ENCODE measurements around the gene ALDH8A1.
"Not testable (repeated sequence)": the region's sequence is repeated elsewhere in the genome, so short reads cannot be mapped to it uniquely, and the experiment has no call there.

ALDH8A1 gene

DNA sequence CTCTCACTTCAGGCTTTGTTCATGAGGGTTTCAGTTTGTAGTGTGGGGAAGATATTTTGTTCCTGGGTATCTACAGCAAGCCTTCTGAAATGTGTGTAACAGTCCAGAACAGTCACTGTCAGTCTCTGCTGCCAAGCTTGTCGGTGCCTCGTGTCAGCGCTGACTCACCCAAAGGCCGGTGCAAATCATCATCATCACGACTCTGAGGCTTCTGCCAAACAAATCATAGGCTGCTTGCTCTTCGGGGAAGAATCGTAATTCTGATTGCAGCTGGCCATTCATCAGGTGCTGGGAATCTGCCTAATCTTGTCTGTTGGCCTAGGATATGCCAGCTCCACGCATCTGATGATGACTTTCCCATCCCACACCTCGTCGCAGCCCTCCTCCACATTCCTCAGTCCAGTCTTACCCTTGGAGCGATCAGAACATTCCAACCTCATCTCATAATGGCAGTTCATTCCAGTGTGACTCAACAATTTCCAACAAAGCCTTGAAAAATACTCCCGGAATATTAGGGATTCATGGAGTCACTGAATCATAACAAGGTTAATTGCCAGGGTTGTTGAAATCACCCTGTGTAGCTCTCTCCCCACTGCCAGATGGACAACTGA lies 40.9 kb downstream of the ALDH8A1 start:
- DNase-seq: no peak

DNA sequence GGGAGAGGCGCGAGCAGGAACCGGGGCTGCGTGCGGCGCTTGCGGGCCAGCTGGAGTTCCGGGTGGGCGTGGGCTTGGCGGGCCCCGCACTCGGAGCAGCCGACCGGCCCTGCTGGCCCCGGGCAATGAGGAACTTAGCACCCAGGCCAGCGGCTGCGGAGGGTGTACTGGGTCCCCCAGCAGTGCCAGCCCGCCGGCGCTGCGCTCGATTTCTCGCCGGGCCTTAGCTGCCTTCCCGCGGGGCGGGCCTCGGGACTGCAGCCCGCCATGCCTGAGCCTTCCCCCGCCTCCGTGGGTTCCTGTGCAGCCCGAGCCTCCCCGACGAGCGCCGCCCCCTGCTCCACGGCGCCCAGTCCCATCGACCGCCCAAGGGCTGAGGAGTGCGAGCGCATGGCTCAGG lies 45.2 kb downstream of the ALDH8A1 start:
- not testable (repeated sequence) for DNase-seq

DNA sequence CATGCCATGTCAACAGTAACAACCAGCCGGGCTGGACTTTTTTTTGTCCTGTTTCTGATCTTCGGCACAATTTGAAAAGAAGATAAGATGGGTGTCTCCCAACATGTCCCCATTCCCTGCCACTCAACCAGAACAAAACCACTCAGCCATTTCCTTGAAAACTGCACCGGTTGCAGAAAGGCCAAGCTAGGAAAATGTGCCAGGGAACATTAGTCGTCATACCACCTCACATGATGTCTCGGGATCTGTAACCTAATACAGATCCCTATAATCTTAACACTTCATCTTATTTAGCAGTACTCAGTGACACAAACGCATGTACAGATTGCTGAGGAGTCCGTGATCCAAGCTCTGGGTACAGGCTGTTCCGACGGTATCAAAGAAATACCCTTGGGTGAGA lies 46.5 kb downstream of the ALDH8A1 start:
- DNase-seq: no peak

DNA sequence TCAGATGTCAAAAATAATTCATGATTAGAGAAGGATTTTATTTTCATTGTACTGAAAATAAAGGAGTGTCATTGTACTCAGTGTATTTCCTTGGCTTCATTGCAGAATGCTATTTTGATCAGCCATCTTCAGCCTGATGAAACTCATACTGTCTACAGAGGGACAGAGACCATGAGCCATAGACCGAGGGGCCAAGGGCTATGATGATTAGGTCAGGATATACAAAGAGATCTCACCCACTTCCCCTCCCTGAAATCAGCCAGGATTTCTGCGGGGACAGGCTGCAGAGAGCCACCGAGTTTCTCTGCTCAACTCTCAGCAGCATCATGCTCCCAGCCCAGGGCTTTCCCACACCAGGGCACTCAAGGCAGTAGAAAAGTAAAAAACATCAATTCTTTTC lies 47.0 kb downstream of the ALDH8A1 start:
- no peak for DNase-seq

DNA sequence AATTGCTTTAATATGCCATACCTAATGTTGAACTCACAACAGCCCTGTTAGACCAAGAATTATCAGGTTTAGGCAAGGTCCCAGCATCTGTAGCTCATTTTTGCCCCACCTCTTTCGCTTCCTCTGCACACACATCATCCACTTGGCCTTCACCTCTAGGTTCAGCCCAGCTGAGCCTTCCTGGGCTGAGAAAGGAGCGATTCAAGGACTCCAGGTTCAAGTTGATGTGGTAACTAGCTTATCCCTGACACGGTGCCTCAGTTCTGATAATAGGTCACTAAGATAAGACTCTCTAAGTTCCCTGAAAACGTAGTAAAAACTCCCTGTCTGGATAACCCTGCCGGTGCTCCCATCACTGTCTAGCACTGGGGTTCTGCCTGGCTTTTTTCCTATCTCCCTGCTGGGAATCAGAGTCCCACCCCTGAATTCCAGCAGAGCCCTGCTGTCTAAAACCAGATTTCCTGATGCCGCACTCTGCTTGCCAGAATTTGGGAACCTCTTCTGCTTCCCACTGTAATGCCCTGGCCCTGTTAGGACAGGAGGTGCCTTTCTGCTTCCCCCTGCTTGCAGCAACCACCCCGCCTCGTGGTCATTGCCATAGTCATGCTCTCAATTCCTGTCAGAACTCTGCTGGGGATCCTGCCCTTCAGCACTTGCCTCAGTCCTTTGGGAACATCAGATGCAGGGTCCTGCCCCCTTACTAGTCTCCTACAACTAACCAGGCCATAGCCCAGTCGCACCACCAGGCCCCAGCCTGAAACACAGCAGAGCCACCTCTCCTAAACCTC lies 47.6 kb downstream of the ALDH8A1 start:
- DNase-seq: no peak

DNA sequence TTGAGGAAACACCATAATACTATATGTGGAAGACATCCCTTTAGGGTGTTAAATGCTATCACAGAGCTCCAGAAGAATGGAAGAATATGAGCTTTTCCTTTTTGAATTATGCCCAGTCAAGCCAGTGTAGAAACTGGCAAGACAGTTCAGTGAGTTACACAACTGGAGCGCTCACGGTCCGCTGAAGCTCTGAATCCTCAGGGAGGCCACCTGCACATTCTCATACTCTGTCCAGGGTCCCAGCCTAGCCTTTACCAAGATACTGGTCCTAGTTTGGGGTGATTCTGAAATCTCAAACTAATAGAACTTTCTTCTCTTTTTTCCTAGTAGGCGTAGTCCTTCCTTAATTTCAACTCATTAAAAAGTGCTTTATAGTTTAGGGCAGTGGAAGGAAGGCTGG lies 51.3 kb downstream of the ALDH8A1 start:
- no peak for DNase-seq

DNA sequence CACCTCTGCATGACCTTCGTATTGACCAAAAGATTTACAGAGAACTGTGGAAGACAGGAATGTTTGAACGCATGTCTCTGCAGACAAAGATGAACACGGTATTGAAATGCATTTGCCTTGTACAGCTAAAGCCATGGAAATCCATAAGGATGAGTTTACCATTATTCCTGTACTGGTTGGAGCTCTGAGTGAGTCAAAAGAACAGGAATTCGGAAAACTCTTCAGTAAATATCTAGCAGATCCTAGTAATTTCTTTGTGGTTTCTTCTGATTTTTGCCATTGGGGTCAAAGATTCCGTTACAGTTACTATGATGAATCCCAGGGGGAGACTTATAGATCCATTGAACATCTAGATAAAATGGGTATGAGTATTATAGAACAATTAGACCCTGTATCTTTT lies 51.7 kb downstream of the ALDH8A1 start:
- not testable (repeated sequence) for DNase-seq

DNA sequence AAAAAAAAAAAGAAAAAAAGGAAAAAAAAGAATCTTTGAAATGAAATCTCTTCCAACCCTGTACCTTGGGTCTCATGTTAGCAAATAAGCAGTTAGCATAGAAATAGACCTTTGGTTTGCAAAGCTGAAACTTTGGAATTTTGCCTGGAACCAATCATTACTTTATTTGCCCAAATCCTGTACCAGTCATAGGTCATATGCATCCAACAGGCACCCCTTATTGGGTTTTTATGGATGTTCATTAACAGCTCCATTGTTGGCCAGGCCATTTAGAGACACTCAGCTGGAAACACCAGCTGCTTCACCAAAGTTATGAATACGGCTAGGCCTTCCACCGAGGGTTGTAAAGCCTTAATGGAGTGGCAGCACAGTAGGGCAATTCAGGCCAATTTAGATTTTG lies 53.0 kb downstream of the ALDH8A1 start:
- DNase-seq: no peak

DNA sequence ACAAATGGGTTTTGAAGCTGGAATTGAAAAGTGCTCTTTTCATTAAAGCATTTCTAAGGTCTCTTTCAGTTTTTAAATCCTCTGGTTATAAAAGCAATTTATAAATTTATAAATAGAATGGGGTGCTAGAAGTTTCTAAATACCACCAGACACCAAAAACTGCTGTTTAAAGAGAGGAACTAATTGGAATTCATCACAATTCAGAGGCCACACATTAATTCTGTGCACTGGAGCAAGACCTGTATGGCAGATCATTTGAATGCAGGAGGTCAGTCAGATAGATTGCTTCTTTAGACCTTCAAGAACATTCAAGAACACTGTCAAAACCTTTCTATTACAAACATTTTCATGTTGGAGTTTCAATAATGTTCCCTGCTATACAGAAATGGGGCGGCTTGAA lies 55.1 kb downstream of the ALDH8A1 start:
- no peak for DNase-seq

DNA sequence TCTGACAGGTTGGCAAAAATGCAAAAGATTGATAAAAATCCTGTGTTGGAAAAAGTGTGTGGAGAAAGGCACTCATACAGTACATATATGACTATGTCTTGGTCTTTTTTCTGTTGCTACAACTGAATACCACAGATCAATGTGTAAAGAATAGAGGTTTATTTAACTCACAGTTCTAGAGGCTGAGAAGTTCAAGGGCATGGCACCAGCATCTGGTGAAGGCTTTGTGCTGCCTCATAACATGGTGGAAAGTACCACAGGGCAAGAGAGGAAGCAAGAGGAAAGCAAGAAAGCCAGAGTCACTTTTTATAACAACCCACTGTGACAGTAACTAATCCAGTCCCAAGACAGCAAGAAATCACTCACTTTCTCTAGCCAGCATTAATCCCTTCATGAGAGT lies 57.5 kb downstream of the ALDH8A1 start:
- no peak for DNase-seq

DNA sequence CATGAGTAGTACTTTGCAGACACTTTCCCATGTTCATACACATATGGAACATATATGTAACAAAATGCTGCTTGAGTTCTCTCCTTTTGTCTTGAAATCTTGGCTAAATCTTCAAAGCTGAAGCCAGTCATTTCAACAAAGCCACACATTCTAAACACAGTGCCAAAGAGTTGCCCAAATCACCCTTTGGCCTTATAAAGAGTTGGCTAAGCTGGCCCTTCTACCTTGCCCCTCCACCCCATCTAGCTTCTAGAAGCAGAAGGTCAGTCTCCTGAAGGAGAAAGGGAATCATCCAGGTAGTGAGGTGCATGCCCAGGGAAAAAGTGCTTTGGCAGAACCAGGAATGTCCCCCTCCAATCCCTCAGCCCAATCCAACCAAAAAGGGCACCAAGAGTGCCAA lies 58.3 kb downstream of the ALDH8A1 start:
- no peak for DNase-seq

DNA sequence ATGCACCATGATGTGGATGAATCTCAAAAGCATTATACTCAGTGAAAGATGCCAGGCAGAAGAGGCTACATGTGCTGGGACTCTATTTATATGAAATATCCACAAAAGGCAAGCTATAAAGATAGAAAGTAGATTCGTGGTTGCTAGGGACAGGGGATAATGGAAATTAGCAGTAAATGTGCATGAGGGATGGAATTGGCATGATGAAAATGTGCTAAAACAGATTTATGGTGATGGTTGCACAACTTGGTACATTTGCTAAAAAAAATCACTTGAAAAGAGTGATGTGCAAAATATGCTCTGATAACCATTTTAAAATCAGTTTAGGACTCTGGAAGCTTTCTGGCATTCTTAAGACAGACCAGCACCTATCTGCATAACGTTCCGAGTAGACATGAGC lies 61.6 kb downstream of the ALDH8A1 start:
- no peak for DNase-seq

DNA sequence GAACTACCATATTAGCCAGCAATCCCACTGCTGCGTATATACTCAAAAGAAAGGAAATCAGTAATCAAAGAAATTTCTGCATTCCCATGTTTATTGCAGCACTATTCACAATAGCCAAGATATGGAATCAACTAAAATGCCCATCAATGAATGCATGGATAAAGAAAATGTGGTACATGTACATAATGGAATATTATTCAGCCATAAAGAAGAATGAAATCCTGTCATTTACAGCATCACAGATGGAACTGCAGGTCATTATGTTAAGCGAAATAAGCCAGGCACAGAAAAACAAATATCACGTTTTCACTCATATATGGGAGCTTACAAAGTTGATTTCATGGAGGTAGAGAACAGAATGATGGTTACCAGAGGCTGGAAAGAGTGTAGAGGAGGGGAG lies 65.1 kb downstream of the ALDH8A1 start:
- no peak for DNase-seq

DNA sequence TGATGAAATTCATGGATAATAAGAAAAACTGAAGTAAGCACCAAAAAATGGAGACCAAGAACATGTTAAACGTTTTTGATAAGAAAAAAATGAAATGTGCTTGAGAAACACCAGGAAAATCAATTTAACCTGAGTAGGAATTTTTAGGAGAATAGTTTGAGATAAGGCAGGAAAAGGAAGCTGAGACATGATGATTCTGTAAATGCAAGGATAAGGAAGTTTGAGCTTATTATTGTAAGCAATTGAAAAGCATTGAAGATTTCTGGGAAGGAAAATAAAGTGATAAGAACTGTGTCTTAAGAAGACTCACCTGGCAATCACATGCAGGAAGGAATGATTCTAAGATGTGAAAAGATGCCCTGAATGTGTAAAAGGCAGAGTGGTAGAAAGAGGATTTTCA lies 66.6 kb downstream of the ALDH8A1 start:
- no peak for DNase-seq

DNA sequence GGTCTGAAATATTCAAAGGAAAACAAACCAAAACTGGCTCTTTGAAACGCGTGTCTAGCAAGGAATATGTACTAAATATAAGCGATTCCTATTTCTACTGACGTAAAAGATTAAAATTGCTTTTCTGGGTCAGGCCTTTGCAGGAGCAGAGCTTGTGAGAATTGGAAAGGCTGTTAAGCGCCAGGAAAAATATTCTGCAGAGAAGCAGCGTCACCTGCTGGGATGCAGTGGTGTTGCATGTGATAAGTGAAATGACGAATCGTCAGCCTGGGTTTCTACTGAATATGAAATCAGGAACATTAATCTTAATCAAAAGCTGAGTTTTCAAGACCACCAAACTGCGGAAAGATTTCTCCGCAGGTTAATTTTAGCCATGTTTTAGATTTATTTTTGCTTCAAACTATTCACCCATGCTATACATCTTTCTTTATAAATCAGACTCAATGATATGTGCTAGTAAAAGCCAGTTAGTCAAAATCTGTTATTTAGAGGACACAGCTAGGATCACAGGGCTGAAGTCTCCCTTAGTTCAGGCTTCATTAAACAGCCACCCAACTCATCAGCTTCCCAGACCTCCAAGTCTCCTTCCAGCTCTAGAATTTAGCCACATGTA lies 67.4 kb downstream of the ALDH8A1 start:
- peak; percentile 24 for DNase-seq

DNA sequence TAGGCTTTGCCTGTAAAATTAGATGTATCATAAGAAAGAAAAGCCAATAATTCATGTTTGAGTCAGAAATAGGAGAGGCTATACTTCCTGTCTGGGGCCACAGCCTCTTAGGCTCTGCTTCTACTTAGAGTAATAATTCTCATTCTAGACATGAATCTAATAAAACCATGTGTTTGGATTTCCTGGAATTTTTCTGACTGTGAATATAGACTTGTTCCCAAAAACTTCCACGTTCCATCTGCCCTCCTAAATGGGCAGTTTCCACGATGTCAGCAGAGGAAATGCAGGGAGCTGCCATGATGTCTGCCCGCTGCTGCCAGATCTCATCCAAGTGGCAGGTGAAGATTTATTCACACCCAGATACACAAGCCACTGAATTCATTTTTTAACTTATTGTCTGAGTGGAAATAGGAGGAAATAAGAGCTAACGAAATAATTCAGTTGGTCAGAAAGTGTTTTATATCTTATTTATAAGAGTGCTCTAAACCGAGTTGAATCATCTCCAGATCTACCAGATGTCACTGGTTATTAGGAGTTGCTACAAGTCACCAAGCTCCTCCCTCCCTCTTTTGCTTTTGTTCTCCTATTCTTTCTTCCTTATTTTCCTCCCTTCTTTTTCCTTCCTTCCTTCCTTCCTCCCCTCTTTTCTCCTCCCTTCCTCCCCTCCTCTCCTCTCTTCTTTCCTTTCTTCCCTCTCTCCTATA lies 69.3 kb downstream of the ALDH8A1 start:
- no peak for DNase-seq

DNA sequence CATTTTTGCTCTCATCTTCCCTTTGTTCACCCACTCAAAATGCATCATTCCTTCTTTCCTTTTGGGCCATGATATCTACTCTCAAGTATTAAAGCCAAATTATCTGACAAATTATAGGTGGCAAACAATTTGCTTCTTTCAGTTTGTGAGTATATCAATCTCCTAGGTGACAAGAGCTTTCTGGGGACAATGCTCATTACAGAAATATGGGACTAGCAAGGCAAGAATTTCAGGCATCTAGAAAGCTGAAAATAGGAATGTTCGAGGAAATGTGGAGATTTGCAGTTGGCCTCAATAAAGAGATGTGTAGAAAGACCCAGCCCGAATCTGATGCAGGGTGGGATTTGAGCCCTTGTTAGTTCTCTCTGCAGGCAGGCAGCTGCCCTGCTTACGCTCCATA lies 71.8 kb downstream of the ALDH8A1 start:
- DNase-seq: no peak

DNA sequence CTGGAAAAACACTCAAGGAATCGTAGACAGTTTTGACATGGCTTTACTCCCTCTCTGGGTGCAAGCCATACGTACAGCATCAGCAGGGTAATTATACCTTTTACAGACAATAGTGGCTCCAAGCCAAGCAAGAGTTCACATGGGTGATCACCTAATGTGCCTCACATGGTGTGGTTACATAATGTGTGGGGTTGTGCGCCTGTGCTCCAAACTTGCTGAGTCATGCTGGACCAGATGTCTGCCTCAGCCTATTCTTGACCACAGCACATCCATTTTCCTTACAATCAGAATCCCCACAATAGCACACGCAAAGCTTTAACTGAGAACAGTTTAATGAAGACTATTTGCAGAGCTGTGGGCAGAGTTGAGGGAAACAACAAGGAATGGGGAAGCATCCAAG lies 74.5 kb downstream of the ALDH8A1 start:
- DNase-seq: no peak

DNA sequence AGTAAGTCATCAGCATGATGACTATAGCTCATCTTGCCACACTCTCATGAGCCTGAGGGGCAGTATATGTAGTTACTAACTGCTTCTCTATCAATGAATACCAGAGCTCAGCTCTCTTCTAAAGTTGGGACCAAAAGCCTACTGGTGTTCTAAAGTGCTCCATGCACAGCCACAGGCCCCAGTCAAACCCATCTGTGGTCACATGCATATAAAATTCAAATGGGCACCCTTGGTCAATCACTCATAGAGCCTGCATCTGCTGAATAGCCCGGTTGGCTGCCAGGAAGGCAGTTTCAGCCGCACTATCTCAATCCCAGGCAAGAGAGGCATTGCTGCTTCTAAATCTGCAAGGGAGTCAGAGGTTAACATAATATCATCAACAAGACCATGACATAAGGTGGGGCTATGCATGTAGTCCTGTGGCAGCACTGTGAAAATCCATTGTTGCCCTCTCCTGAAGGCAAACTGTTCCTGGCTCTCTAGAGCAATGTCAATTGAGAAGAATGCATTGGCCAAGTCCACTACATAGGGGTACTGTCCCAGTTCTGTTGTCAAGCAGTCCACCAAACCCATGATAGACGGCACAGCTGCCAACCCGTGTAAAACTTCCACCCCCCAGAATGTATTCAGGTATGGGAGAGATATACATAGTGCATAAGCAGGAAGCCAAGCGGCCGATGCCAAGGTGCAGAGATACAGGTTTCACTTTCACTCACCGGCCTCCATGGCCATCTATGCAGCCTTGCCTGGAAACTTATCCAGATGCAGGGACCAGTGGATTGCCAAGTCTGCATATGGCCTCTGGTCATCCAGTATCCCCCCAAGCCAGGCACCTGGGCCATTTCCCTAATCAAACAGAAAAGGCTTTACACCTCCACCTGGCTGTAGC lies 76.2 kb downstream of the ALDH8A1 start:
- no peak for DNase-seq

DNA sequence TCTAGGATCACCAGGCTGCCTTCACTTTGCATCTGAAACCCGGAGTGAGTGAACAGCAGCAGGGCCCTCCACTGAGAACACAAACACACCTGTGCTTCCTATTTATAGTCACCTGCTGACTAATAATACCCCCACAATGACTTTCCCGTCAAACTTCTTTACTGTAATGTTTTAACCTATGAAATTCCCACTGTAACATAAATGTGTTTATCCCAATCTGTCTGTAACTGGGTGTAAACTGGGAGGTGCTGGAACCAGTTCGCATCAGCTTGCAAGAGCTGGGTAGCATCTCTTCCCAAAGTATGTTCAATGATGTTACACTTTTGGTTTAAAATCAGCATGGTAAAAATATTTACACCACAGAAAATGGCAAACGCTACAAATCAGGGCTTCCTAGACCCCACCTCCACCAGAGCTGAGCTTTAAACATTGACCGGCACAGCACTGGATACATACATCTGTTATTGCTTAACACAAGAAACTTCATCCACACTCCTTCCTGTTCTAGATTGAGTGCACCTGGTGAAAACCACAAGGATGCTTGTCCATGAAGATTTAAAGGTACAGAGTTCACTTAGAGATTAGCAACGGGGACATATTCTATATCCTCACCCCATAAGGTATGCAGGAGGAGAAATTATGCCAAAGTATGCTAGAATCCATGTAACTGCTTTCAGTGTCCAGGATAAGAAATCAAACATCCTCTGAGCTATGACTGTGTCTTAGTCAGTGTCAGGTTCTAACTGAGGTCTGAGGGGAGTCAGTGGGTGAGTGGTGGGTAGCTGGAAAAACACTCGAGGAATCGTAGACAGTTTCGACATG lies 79.0 kb downstream of the ALDH8A1 start:
- DNase-seq: peak; percentile 29

DNA sequence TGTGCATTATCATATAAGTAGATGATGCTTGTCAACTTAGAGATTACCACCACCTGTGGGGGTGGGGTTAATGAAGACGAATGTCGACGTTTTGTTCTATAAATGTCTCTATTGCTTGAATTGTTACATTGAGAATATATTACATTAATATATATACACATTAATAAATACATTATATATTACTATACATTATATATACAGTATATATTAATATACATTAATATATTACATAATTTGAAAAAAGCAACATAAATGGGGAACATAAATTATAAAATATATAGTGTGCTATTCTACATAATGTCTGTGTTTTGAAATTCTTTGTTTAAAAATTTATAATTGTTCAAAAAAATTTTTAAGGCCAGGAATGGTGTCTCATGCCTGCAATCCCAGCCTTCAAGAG lies 81.1 kb downstream of the ALDH8A1 start:
- DNase-seq: no peak
